Loucy (cell line): ENCODE results near the gene HTR5A.

Experiments used
- EZH2phosphoT487 ChIP-seq: fragments of 200-600 bp; IDR thresholded peaks from 2 replicates; pipeline ENCODE4 v1.6.1; 2018; ENCODE audit warnings: antibody characterized with exemption, mild to moderate bottlenecking, moderate library complexity, borderline replicate concordance
- TF ChIP-seq, protein P1 (sequence below): fragments of 200-600 bp; sonication (generic); conservative IDR thresholded peaks from 2 replicates; pipeline ENCODE4 v1.5.1; 2014; ENCODE audit warnings: mild to moderate bottlenecking, antibody characterized with exemption, low read length

DNA sequence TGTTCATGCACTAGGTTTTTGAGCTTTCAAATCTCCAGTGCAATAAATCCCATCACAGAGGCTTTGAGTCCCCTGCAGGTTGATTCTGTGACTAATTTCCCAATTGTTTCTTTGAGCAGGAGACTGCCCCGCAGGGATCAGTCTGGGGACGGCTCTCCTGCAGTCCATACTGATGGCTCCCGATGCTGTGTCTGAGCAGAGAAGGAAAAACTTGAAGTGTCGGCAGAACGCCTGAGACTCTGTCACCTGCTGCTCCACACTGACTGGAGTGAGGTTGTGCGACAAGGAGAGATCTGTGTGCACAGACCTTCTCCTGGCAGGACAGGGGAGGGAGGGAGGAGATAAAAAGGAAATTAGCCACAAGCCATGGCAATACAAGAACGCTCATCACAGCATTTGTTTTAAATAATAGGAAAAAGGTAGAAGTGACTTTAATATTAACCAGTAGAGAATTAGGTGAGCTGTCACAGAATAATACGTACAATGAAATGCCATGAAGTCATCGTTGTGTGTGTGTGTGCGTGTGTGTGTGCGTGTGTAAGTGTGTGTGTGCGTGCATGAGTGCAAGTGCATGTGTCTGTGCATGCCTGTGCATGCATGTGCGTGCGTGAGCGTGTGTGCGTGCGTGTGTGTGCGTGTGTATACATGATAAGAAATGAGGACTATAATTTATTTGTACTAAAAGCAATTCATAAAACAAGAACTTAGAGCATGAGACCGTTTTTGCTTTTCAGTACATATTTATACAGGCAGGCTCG, 38.2 kb downstream of the HTR5A start:
- TF ChIP-seq, protein P1, sequence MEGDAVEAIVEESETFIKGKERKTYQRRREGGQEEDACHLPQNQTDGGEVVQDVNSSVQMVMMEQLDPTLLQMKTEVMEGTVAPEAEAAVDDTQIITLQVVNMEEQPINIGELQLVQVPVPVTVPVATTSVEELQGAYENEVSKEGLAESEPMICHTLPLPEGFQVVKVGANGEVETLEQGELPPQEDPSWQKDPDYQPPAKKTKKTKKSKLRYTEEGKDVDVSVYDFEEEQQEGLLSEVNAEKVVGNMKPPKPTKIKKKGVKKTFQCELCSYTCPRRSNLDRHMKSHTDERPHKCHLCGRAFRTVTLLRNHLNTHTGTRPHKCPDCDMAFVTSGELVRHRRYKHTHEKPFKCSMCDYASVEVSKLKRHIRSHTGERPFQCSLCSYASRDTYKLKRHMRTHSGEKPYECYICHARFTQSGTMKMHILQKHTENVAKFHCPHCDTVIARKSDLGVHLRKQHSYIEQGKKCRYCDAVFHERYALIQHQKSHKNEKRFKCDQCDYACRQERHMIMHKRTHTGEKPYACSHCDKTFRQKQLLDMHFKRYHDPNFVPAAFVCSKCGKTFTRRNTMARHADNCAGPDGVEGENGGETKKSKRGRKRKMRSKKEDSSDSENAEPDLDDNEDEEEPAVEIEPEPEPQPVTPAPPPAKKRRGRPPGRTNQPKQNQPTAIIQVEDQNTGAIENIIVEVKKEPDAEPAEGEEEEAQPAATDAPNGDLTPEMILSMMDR = no peak
- TF ChIP-seq EZH2phosphoT487 = no peak
